ENCODE results near the gene RAB44. TPM values are rescaled to one million over a fixed set of nuclear protein-coding genes. Genes with fewer than 3 reads are reported as not detected.
"Not testable (repeated sequence)": the region's sequence is repeated elsewhere in the genome, so short reads cannot be mapped to it uniquely, and the experiment has no call there.

RAB44 gene, protein sequence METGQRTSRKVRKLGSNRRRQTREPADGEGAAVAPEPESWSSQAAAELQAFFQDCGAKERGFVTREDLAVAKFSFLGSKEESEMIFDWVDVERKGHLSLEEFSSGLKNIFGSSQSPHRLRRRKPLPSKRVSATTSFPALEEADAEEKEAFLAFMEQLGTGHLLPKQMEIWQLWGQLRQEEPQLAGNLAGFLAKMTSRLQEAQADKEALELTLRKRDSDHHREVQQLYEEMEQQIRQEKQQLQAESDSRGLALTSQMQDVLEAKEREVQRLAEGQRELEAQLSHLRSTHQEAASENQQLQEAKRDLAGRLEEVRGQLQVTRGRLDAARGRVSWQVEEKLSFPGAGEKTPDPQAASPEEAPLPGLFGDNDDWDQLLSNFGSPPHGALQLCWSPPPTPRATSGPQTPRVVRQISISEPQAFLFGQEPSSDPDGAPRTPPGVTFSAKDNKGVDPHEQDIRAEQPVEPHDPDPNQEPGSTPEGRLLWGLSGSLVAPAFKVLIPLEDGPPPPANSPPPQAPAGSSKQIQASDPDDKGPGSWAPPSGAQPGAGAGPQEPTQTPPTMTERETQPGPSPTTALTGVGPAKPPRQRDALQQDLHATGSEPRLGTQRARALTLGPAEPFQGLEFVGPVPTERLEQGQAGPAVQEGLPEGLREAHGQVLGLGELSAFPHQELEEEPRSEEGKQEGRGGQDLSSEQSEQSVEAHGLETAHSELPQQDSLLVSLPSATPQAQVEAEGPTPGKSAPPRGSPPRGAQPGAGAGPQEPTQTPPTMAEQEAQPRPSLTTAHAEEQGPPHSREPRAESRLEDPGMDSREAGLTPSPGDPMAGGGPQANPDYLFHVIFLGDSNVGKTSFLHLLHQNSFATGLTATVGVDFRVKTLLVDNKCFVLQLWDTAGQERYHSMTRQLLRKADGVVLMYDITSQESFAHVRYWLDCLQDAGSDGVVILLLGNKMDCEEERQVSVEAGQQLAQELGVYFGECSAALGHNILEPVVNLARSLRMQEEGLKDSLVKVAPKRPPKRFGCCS
- not detected for total RNA-seq

DNA sequence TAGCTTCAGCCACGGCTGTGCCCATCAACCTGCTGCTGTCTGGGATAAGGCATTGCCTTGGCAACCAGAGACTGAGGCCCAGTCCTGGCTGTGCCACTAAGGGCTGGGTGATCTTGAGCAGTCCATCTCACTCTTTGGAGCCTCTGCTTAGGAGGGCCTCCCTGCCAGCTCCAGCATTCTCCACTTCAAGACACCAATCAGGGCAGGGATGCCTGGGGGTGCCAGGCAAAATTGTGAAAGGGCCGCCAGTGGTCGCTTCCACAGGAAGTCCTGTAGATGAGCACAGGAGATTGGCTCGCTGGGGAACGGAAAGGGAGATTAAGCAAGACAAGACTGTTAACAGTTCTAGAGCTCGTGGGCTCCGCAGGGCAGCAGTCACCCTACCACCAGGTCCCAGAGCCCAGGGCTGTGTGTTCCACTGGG is at the start of gene RAB44:
TSS of gene RAB44 (plus strand) at position 346 of the 423 bp plus-strand sequence. CDS start 6,410 bp downstream, outside the sequence.
- ATAC-seq (no peak), DNase-seq (no peak)
- H3K4me3 Mint-ChIP-seq, result no peak within 1 kb of the TSS
- POLR2A ChIA-PET, result interaction anchor here (0.6 to 0.9 kb wide), 2 partner anchors 9 to 19 kb away, joined by 3 to 4 read pairs; partner anchors contain the start of gene CDKN1A
- no peaks in the 10 kb centered on the region for H3K36me3 Mint-ChIP-seq (ENCODE audit: low read depth)
- H3K27me3 Mint-ChIP-seq (ENCODE audit: low read depth), result no peaks in the 10 kb centered on the region
- CTCF ChIA-PET, result interaction anchor here (1.7 kb wide), 1 partner anchor 62 kb away, joined by 5 read pairs; no protein-coding TSS in a partner anchor
- H3K9me3 Mint-ChIP-seq (ENCODE audit: insufficient read depth), result no peaks in the 10 kb centered on the region
- H3K27ac Mint-ChIP-seq, result no peak within 1 kb of the TSS
- peaks cover 32% of the 10 kb centered on the region for H3K4me1 Mint-ChIP-seq (ENCODE audit: low read depth)

DNA sequence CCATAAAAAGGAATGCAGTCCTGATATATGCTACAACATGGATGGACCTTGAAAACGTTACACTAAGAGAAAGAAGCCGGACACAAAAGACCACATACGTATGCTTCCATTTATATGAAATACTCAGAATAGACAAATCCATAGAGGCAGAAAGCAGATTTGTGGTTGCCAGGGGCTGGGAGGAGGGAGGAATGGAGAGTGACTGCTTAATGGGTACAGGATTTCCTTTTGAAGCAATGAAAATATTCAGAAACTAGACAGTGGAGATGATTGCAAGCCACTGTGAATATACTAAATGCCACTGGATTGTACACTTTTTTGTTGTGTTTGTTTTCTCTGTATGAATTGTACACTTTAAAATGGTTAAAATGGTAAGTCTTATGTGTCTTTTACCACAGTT is 48.5 kb upstream of the RAB44 start:
- CTCF ChIA-PET, result no interaction called here

DNA sequence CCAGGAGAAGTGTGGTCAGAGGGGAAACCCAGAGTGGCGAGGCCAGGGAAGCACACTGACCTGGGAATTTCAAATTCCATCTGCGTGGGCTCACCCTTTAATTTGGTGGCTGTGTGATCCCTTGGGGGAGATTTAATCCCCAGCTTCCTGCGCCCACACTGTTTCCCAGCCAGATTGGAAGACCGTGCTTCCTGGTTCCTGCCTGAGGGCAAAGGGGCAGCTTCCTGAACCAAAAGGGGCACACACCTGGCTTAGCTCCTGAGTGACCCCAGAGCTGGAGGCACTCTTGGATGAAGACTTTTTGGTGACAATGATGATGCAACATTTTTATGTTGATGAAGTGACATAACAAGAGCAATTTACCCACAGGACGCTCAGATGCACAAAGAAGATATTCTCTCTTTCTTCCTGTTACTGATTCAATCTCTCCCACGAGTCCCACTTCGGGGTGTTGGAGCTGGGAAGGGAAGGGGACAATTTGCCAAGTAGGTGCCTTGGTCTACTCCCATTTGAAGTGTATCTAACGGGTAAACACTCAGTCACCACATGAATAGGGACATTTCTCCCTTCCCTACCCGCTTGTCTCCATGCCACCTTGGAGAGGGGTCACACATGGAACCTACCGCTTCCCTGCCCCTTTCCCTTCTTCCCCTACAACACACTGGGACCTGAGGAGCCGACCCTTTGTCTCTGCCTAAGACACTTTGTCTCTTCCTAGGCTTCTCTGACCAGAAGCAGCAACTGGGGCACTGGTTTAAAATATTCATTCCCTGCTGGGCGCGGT is 47.7 kb upstream of the RAB44 start:
- DNase-seq (no peak), ATAC-seq (no peak)
- Mint-ChIP-seq H3K36me3 (ENCODE audit: low read depth) (no peaks in the 10 kb centered on the region), H3K4me1 (ENCODE audit: low read depth) (no peaks in the 10 kb centered on the region), H3K27me3 (ENCODE audit: low read depth) (peaks cover 27% of the 10 kb centered on the region), H3K4me3 (no peak overlapping the region), H3K9me3 (ENCODE audit: insufficient read depth) (no peaks in the 10 kb centered on the region), H3K27ac (no peak overlapping the region)
- ChIA-PET CTCF (no interaction called here), POLR2A (no interaction called here)

More for the DNA sequence above, 48.5 kb upstream of the RAB44 start:
- POLR2A ChIA-PET, result no interaction called here
- Mint-ChIP-seq H3K27ac (no peak overlapping the region), H3K9me3 (ENCODE audit: insufficient read depth) (no peaks in the 10 kb centered on the region), H3K27me3 (ENCODE audit: low read depth) (peaks cover 25% of the 10 kb centered on the region), H3K36me3 (ENCODE audit: low read depth) (no peaks in the 10 kb centered on the region), H3K4me3 (no peak overlapping the region), H3K4me1 (ENCODE audit: low read depth) (no peaks in the 10 kb centered on the region)
- ATAC-seq (no peak), DNase-seq (no peak)

DNA sequence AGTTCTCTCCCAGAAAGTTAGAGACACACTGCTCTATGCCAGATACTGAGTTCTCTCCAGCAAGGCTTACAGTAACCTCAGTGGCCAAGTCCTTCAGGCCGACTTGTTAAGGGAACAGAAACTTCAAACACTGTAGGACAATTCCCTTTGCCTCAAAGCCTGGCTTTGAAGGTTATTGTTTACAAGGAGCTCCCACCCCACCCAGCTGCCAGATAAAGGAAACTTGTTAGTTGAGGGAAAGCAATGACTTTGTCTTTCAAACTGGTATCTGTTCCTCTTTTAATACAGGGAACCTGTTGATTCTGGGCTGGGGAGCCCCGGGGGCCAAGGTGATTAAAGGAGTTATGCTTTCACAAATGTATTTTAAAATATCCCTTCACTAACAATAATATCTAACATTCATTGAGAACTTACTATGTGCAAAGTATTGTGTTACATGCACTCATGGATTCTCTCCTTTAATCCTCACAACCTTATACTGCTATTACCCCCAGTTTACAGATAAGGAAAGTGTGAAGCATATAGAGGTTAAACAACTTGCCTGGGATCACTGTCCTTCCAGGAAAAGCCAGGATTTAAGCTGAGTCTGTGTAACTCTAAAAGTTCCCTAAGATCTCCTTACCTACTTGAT is 46.7 kb upstream of the RAB44 start:
- H3K36me3 Mint-ChIP-seq (ENCODE audit: low read depth), result no peaks in the 10 kb centered on the region
- no peak overlapping the region for H3K27ac Mint-ChIP-seq
- H3K4me3 Mint-ChIP-seq, result no peak overlapping the region
- H3K9me3 Mint-ChIP-seq (ENCODE audit: insufficient read depth), result no peaks in the 10 kb centered on the region
- DNase-seq (no peak), ATAC-seq (no peak)
- CTCF ChIA-PET, result interaction anchor here (0.8 to 2.5 kb wide), 3 partner anchors 8 to 109 kb away, joined by 5 to 11 read pairs (median 6); no protein-coding TSS in a partner anchor
- peaks cover 32% of the 10 kb centered on the region for H3K27me3 Mint-ChIP-seq (ENCODE audit: low read depth)
- no peaks in the 10 kb centered on the region for H3K4me1 Mint-ChIP-seq (ENCODE audit: low read depth)
- POLR2A ChIA-PET, result no interaction called here

DNA sequence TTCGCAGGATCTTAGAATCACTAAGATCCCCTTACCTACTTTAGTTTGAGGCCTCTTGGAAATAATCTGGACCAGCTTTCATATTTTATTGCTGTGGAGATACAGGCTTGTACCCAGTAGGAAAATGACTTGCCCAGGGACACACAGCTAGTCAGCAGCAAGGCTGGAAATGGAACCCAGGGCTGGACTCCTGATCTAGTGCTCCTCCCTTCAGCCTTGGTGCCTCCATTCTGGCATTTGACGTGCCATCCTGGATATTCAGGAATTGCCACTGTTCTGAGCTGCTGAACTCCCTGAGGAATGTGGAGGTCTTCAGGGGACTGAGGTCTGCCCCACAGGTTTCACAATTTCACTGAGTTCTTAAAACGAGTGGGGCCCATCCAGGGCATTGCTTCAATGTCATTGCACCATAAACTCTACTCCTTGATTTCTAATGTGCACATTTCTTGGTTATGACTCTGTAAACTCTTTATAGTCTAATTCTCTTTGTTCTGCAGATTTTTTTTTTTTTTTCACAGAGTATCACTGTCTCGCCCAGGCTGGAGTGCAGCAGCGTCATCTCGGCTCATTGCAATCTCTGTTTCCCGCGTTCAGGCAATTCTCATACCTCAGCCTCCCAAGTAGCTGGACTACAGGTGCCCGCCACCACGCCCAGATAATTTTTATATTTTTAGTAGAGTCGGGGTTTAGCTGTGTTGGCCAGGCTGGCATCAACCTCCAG is 45.8 kb upstream of the RAB44 start:
- peaks cover 36% of the 10 kb centered on the region for H3K27me3 Mint-ChIP-seq (ENCODE audit: low read depth)
- ATAC-seq (no peak), DNase-seq (no peak)
- ChIA-PET POLR2A (no interaction called here), CTCF (interaction anchor here (2.2 to 2.5 kb wide), 2 partner anchors 36 to 108 kb away, joined by 5 to 11 read pairs; no protein-coding TSS in a partner anchor)
- H3K9me3 Mint-ChIP-seq (ENCODE audit: insufficient read depth), result no peaks in the 10 kb centered on the region
- H3K4me1 Mint-ChIP-seq (ENCODE audit: low read depth), result no peaks in the 10 kb centered on the region
- H3K27ac Mint-ChIP-seq, result no peak overlapping the region
- H3K4me3 Mint-ChIP-seq, result no peak overlapping the region
- no peaks in the 10 kb centered on the region for H3K36me3 Mint-ChIP-seq (ENCODE audit: low read depth)

DNA sequence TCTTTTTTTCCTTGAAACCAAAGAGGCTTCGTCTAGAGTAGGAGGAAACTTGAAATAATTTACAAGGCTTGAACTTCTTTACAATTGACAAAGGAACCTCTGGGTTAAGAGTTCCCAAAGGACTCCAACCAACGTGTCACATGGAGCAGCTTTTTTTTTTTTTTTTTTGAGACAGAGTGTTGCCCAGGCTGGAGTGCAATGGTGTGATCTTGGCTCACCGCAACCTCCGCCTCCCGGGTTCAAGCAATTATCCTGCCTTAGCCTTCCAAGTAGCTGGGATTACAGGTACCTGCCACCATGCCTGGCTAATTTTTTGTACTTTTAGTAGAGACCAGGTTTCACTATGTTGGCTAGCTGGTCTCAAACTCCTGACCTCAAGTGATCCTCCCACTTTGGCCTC is 43.2 kb upstream of the RAB44 start:
- peaks cover 51% of the 10 kb centered on the region for H3K27me3 Mint-ChIP-seq (ENCODE audit: low read depth)
- POLR2A ChIA-PET; H3K4me1 Mint-ChIP-seq (ENCODE audit: low read depth); DNase-seq; ATAC-seq; H3K4me3 Mint-ChIP-seq; H3K9me3 Mint-ChIP-seq (ENCODE audit: insufficient read depth); H3K36me3 Mint-ChIP-seq (ENCODE audit: low read depth); H3K27ac Mint-ChIP-seq: not testable (repeated sequence)
- CTCF ChIA-PET, result interaction anchor here (1.0 to 1.2 kb wide), 2 partner anchors 9 to 104 kb away, joined by 3 to 5 read pairs; no protein-coding TSS in a partner anchor

DNA sequence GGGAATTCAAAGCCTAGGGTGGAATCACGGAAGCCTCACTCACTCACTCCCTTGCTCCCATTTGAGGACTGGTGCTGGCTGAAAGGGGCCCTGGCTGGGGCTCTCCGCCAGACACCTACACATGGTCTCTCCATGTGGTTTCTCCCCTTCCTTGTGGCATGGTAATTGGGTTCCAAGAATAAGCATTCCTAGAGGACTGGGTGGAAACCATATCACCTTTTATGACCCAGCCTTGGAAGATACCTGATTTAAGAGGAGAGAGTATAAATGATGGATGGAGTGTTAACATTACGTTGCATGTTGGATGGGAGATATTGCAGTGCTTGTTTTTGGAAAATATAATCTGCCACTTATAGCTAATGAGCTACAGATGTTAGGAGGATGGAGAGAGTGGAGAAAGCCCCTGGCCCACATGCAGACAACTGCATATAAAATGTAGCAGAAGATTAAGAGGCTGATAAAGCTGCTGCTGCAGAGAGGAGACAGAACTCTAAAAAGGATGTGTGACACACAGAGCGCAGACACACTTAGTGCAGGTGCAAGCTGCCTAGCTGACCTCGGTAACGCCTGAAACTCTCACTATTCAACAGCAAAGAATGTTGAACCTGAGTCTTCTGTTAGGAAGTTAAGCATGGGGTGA is 42.4 kb upstream of the RAB44 start:
- POLR2A ChIA-PET, result no interaction called here
- H3K36me3 Mint-ChIP-seq (ENCODE audit: low read depth), result no peaks in the 10 kb centered on the region
- H3K4me1 Mint-ChIP-seq (ENCODE audit: low read depth), result no peaks in the 10 kb centered on the region
- ATAC-seq (no peak), DNase-seq (no peak)
- no peaks in the 10 kb centered on the region for H3K9me3 Mint-ChIP-seq (ENCODE audit: insufficient read depth)
- CTCF ChIA-PET, result interaction anchor here (1.0 to 1.2 kb wide), 2 partner anchors 9 to 104 kb away, joined by 3 to 5 read pairs; no protein-coding TSS in a partner anchor
- no peak overlapping the region for H3K27ac Mint-ChIP-seq
- peaks cover 51% of the 10 kb centered on the region for H3K27me3 Mint-ChIP-seq (ENCODE audit: low read depth)
- no peak overlapping the region for H3K4me3 Mint-ChIP-seq

DNA sequence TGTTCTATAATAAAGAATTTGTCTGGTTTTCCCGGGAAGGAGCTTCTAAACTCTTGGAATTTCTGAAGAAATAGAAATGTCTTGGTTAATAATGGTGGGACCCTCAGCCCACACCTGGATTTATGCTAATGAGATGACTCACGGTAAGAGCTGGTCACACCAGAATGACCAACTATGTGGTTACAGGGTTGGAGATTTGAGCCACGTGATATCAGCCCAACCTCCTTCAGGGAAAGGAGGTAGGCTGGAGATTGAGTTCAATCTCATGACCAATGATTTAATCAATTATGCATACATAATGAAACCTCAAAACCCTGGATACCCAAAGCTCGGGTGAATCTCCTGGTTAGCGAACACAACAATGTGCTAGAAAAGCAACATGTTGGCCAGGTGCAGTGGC is 41.2 kb upstream of the RAB44 start:
- Mint-ChIP-seq H3K4me3 (no peak overlapping the region), H3K27ac (no peak overlapping the region), H3K4me1 (ENCODE audit: low read depth) (no peaks in the 10 kb centered on the region), H3K9me3 (ENCODE audit: insufficient read depth) (no peaks in the 10 kb centered on the region), H3K27me3 (ENCODE audit: low read depth) (peaks cover 50% of the 10 kb centered on the region), H3K36me3 (ENCODE audit: low read depth) (no peaks in the 10 kb centered on the region)
- ChIA-PET POLR2A (no interaction called here), CTCF (no interaction called here)
- DNase-seq, result no peak
- no peak for ATAC-seq

DNA sequence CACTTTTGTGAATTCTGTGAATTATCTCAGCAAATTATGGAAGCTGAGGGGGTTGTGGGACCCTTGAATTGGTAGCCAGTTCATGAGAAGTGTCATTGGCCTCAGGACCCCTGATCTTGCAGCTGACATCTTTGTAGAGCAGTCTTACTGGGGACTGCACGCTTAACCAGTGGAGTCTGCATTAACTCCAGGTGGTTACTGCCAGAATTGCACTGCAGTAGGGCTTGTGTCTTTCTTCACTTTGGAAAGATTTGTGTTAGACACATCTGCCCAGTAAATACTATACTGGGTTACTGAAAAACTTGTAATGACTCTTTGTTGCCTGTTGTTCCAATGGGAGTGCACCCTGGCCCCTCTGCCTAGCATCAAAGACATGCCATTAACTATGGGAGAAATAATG is 40.4 kb upstream of the RAB44 start:
- Mint-ChIP-seq H3K36me3 (ENCODE audit: low read depth) (no peaks in the 10 kb centered on the region), H3K4me3 (no peak overlapping the region), H3K4me1 (ENCODE audit: low read depth) (peaks cover 3% of the 10 kb centered on the region), H3K27me3 (ENCODE audit: low read depth) (peaks cover 46% of the 10 kb centered on the region), H3K27ac (no peak overlapping the region), H3K9me3 (ENCODE audit: insufficient read depth) (no peaks in the 10 kb centered on the region)
- ATAC-seq (no peak), DNase-seq (no peak)
- POLR2A ChIA-PET, result no interaction called here
- CTCF ChIA-PET, result interaction anchor here (2.0 kb wide), 1 partner anchor 33 kb away, joined by 4 read pairs; no protein-coding TSS in a partner anchor

DNA sequence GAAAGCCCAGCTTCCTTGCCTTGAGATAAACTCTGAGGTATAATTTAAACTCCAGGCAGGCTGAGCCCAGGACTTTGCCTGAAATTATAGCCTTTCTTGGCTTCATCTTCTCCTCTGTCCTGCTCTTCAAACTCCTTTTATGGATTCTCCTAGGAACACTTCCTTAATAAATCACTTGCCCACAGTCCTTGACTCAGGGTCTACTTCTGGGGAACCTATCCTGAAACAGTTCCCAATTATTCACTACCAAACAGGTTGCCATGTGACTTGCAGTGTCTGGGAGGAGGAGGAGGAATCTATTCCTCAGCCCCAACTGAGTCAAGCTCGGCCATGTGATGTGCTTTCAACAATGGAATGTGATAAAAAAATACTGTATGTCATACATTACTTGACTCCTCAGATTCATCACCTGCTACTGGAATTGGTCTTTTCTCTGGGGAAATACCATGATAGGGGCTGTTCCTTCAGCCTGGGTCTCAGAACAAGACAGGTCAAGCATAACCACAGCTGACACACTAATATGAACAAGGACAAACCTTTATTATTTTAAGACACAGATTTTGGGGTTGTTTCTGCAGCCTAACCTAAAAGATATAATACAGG is 39.6 kb upstream of the RAB44 start:
- POLR2A ChIA-PET, result no interaction called here
- CTCF ChIA-PET, result interaction anchor here (2.0 kb wide), 1 partner anchor 34 kb away, joined by 4 read pairs; no protein-coding TSS in a partner anchor
- H3K9me3 Mint-ChIP-seq (ENCODE audit: insufficient read depth), result no peaks in the 10 kb centered on the region
- H3K4me3 Mint-ChIP-seq, result no peak overlapping the region
- H3K4me1 Mint-ChIP-seq (ENCODE audit: low read depth), result peaks cover 10% of the 10 kb centered on the region
- peaks cover 45% of the 10 kb centered on the region for H3K27me3 Mint-ChIP-seq (ENCODE audit: low read depth)
- no peaks in the 10 kb centered on the region for H3K36me3 Mint-ChIP-seq (ENCODE audit: low read depth)
- DNase-seq (no peak), ATAC-seq (no peak)
- no peak overlapping the region for H3K27ac Mint-ChIP-seq
